Naive thymus-derived CD8-positive, alpha-beta T cell (primary cell): ENCODE data around the gene ACOX2. TPM values are rescaled to one million over a fixed set of nuclear protein-coding genes. Genes with fewer than 3 reads are reported as not detected.

Source experiments
- ATAC-seq, 2 donors: fragments of 150-1000 bp; cut with Tn5 transposase in 1 of 2; sonication (Bioruptor Pico), chemical (Tn5 transposase) in 1 of 2; 1 replicate in 1 of 2; 2 replicates in 1 of 2; pipeline ENCODE4 v1.10.0; 2021; ENCODE audit warnings: mild to moderate bottlenecking in 2 of 2, moderate library complexity in 2 of 2
- POLR2A ChIA-PET: fragments of 350-600 bp; sonication (Branson Sonifier 250); formaldehyde crosslinking; loops from one replicate; lab custom pipeline; 2021; ENCODE audit warnings: antibody characterized with exemption; lab: Charles Lee
- DNase-seq, 10 donors: peaks; one replicate each; pipeline versions ENCODE4 v3.0.0 to v3.0.0-alpha.2; 2020 to 2022
- H3K27ac Mint-ChIP-seq, 10 donors: one replicate each; pipeline ENCODE4 v1.8.0; 2020 to 2022; ENCODE audit warnings: mild to moderate bottlenecking in 10 of 10, mixed read lengths in 10 of 10, moderate library complexity in 4 of 10, inconsistent platforms in 1 of 10
- H3K27me3 Mint-ChIP-seq, 5 donors: one replicate each; pipeline ENCODE4 v1.8.0; 2021 to 2022; ENCODE audit warnings: mixed read lengths in 5 of 5
- H3K36me3 Mint-ChIP-seq, 3 donors: one replicate each; pipeline ENCODE4 v1.8.0; 2020 to 2022; ENCODE audit warnings: mixed read lengths in 3 of 3, mild to moderate bottlenecking in 2 of 3, inconsistent platforms in 1 of 3
- H3K4me1 Mint-ChIP-seq, 4 donors: one replicate each; pipeline ENCODE4 v1.8.0; 2021 to 2022; ENCODE audit warnings: mixed read lengths in 4 of 4
- H3K4me3 Mint-ChIP-seq, 10 donors: one replicate each; pipeline ENCODE4 v1.8.0; 2020 to 2022; ENCODE audit warnings: mild to moderate bottlenecking in 10 of 10, mixed read lengths in 10 of 10, moderate library complexity in 6 of 10, inconsistent platforms in 1 of 10
- H3K9me3 Mint-ChIP-seq, 9 donors: one replicate each; pipeline ENCODE4 v1.8.0; 2020 to 2022; ENCODE audit warnings: mixed read lengths in 9 of 9, mild to moderate bottlenecking in 3 of 9, inconsistent platforms in 1 of 9, moderate library complexity in 1 of 9
- polyA plus RNA-seq, 3 donors: library from polyadenylated mRNA; unstranded; fragments of 300-500 nt; fragmentation: Illumina TruSeq; gene quantifications; one replicate each; pipeline ENCODE4 v1.2.3, GENCODE V29; 2021
- total RNA-seq, 8 experiments: library from RNA in 2 of 8; stranded (reverse) in 2 of 8; gene quantifications; one replicate each; pipeline ENCODE4 v1.2.3 and lab custom pipeline; 2021 to 2026

Gene ACOX2
- total and polyA plus RNA-seq, 5 experiments from 2014 or later, result not detected

GRCh38 chr3:58540176-58540858 is 3.3 kb upstream of the ACOX2 start:
- no peak for DNase-seq
- Mint-ChIP-seq H3K27ac (peak overlapping the region in 1 of 10 donors; percentile 12), H3K27me3 (peaks cover 0 to 2% (median 0%) of the 10 kb centered on the region in 5 donors), H3K4me3 (no peak overlapping the region), H3K4me1 (peaks cover 0 to 4% (median 0%) of the 10 kb centered on the region in 4 donors), H3K9me3 (no peaks in the 10 kb centered on the region), H3K36me3 (no peaks in the 10 kb centered on the region)
- ATAC-seq, result no peak
- POLR2A ChIA-PET, result no interaction called here

- peaks cover 0 to 2% (median 0%) of the 10 kb centered on the region in 5 donors for H3K27me3 Mint-ChIP-seq
- no peaks in the 10 kb centered on the region for H3K9me3 Mint-ChIP-seq
- POLR2A ChIA-PET, result no interaction called here
- H3K36me3 Mint-ChIP-seq, result no peaks in the 10 kb centered on the region
- DNase-seq (no peak), ATAC-seq (no peak)
- H3K4me1 Mint-ChIP-seq, result peaks cover 0 to 4% (median 0%) of the 10 kb centered on the region in 4 donors
- H3K27ac Mint-ChIP-seq, result no peak overlapping the region
- H3K4me3 Mint-ChIP-seq, result no peak overlapping the region
Observed at GRCh38 chr3:58539626-58540025, 2.6 kb upstream of the ACOX2 start.

- peaks cover 0 to under 1% (median 0%) of the 10 kb centered on the region in 5 donors for H3K27me3 Mint-ChIP-seq
- no peak for DNase-seq
- H3K4me1 Mint-ChIP-seq, result peaks cover 3 to 7% (median 5%) of the 10 kb centered on the region in 4 donors
- no peak overlapping the region for H3K4me3 Mint-ChIP-seq
- ATAC-seq, result no peak
- H3K27ac Mint-ChIP-seq, result no peak overlapping the region
- no peaks in the 10 kb centered on the region for H3K9me3 Mint-ChIP-seq
- POLR2A ChIA-PET, result no interaction called here
- no peaks in the 10 kb centered on the region for H3K36me3 Mint-ChIP-seq
Observed at GRCh38 chr3:58537412-58538301, 667 bp upstream of the ACOX2 start.

GRCh38 chr3:58535531-58536500 is 1.2 kb downstream of the ACOX2 start:
- no peak for DNase-seq
- H3K4me3 Mint-ChIP-seq, result no peak overlapping the region
- no peak overlapping the region for H3K27ac Mint-ChIP-seq
- H3K27me3 Mint-ChIP-seq, result peaks cover 0 to 1% (median 0%) of the 10 kb centered on the region in 5 donors
- H3K36me3 Mint-ChIP-seq, result no peaks in the 10 kb centered on the region
- no peak for ATAC-seq
- no peaks in the 10 kb centered on the region for H3K9me3 Mint-ChIP-seq
- peaks cover 6 to 10% (median 8%) of the 10 kb centered on the region in 4 donors for H3K4me1 Mint-ChIP-seq
- POLR2A ChIA-PET, result no interaction called here

- no peaks in the 10 kb centered on the region for H3K36me3 Mint-ChIP-seq
- POLR2A ChIA-PET, result interaction anchor here (1.4 kb wide), 1 partner anchor 43 kb away, joined by 3 read pairs; no protein-coding TSS in a partner anchor
- H3K4me3 Mint-ChIP-seq, result no peak overlapping the region
- no peaks in the 10 kb centered on the region for H3K9me3 Mint-ChIP-seq
- no peak for ATAC-seq
- H3K27ac Mint-ChIP-seq, result peak overlapping the region in 1 of 10 donors; percentile 3
- H3K4me1 Mint-ChIP-seq, result peaks cover 6 to 10% (median 8%) of the 10 kb centered on the region in 4 donors
- H3K27me3 Mint-ChIP-seq, result peaks cover 0 to 1% (median 0%) of the 10 kb centered on the region in 5 donors
- no peak for DNase-seq
Observed at GRCh38 chr3:58534592-58535494, 2.1 kb downstream of the ACOX2 start.

GRCh38 chr3:58532794-58533220 is 4.2 kb downstream of the ACOX2 start:
- Mint-ChIP-seq H3K4me3 (no peak overlapping the region), H3K27me3 (peaks cover 0 to 1% (median 0%) of the 10 kb centered on the region in 5 donors), H3K36me3 (no peaks in the 10 kb centered on the region), H3K4me1 (peaks cover 6 to 10% (median 8%) of the 10 kb centered on the region in 4 donors), H3K9me3 (no peaks in the 10 kb centered on the region), H3K27ac (peak overlapping the region in 4 of 10 donors; percentile 35 to 80 (median 64))
- DNase-seq (peak; percentile 63 to 87 (median 70)), ATAC-seq (peak; percentile 98 to 99)
- POLR2A ChIA-PET, result no interaction called here

- Mint-ChIP-seq H3K27me3 (peaks cover 0 to 1% (median 0%) of the 10 kb centered on the region in 5 donors), H3K4me1 (peaks cover 6 to 10% (median 8%) of the 10 kb centered on the region in 4 donors), H3K4me3 (no peak overlapping the region), H3K27ac (no peak overlapping the region), H3K36me3 (peaks cover 0 to 1% (median 0%) of the 10 kb centered on the region in 3 donors), H3K9me3 (no peaks in the 10 kb centered on the region)
- ATAC-seq (no peak), DNase-seq (no peak)
- POLR2A ChIA-PET, result interaction anchor here (0.9 kb wide), 1 partner anchor 220 kb away, joined by 3 read pairs; no protein-coding TSS in a partner anchor
Observed at GRCh38 chr3:58531956-58532355, 5.0 kb downstream of the ACOX2 start.

GRCh38 chr3:58531555-58531954 is 5.4 kb downstream of the ACOX2 start:
- DNase-seq (no peak), ATAC-seq (no peak)
- POLR2A ChIA-PET, result interaction anchor here (0.9 kb wide), 1 partner anchor 220 kb away, joined by 3 read pairs; no protein-coding TSS in a partner anchor
- peaks cover 6 to 10% (median 8%) of the 10 kb centered on the region in 4 donors for H3K4me1 Mint-ChIP-seq
- peaks cover 0 to 3% (median 0%) of the 10 kb centered on the region in 3 donors for H3K36me3 Mint-ChIP-seq
- peaks cover 0 to 1% (median 0%) of the 10 kb centered on the region in 5 donors for H3K27me3 Mint-ChIP-seq
- H3K4me3 Mint-ChIP-seq, result no peak overlapping the region
- H3K9me3 Mint-ChIP-seq, result no peaks in the 10 kb centered on the region
- no peak overlapping the region for H3K27ac Mint-ChIP-seq

GRCh38 chr3:58530354-58530865 is 6.6 kb downstream of the ACOX2 start:
- no peak for ATAC-seq
- H3K9me3 Mint-ChIP-seq, result no peaks in the 10 kb centered on the region
- H3K4me1 Mint-ChIP-seq, result peaks cover 5 to 10% (median 6%) of the 10 kb centered on the region in 4 donors
- peaks cover 0 to 3% (median 0%) of the 10 kb centered on the region in 3 donors for H3K36me3 Mint-ChIP-seq
- H3K4me3 Mint-ChIP-seq, result no peak overlapping the region
- POLR2A ChIA-PET, result no interaction called here
- no peak overlapping the region for H3K27ac Mint-ChIP-seq
- H3K27me3 Mint-ChIP-seq, result peaks cover 0 to 1% (median 0%) of the 10 kb centered on the region in 5 donors
- no peak for DNase-seq

- no peak overlapping the region for H3K27ac Mint-ChIP-seq
- POLR2A ChIA-PET, result no interaction called here
Observed at GRCh38 chr3:58529516-58530353, 7.3 kb downstream of the ACOX2 start.

More at GRCh38 chr3:58529516-58530353, 7.3 kb downstream of the ACOX2 start:
- peaks cover 0 to 3% (median 0%) of the 10 kb centered on the region in 3 donors for H3K36me3 Mint-ChIP-seq
- ATAC-seq (no peak), DNase-seq (no peak)
- H3K4me3 Mint-ChIP-seq, result no peak overlapping the region
- H3K27me3 Mint-ChIP-seq, result peaks cover 0 to 1% (median 0%) of the 10 kb centered on the region in 5 donors
- H3K9me3 Mint-ChIP-seq, result no peaks in the 10 kb centered on the region
- peaks cover 5 to 10% (median 6%) of the 10 kb centered on the region in 4 donors for H3K4me1 Mint-ChIP-seq
